Measurements from ENCODE around the gene THSD4.

DNA sequence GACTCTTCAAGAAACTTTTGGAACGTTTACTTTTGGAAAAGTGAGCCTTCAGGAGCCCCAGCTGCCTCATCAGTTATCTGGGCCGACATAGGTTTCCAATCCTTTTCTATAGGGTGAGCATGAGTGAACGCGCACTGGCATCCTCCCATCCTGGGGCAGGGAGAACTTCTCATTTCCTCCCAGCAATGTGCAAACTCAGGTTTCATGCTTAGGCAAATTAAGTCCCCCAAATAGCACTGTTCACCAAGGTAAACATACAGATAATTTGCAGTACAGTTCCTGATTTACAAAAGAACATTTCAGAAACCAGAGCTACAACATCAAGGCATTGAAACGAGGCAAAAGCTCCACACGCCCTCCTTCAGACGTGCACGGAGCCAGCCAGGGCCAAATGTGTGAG, 361.6 kb downstream of the THSD4 start:
- TF ChIP-seq, protein P1, sequence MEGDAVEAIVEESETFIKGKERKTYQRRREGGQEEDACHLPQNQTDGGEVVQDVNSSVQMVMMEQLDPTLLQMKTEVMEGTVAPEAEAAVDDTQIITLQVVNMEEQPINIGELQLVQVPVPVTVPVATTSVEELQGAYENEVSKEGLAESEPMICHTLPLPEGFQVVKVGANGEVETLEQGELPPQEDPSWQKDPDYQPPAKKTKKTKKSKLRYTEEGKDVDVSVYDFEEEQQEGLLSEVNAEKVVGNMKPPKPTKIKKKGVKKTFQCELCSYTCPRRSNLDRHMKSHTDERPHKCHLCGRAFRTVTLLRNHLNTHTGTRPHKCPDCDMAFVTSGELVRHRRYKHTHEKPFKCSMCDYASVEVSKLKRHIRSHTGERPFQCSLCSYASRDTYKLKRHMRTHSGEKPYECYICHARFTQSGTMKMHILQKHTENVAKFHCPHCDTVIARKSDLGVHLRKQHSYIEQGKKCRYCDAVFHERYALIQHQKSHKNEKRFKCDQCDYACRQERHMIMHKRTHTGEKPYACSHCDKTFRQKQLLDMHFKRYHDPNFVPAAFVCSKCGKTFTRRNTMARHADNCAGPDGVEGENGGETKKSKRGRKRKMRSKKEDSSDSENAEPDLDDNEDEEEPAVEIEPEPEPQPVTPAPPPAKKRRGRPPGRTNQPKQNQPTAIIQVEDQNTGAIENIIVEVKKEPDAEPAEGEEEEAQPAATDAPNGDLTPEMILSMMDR (IDR thresholded peaks at IDR 0.05), result no peak
- TF ChIP-seq EP300 (IDR thresholded peaks at IDR 0.05), result no peak

All from sigmoid colon (tissue), 4 donors.